Stimulated activated CD4-positive, alpha-beta T cell treated with anti-CD3 and anti-CD28 coated beads, Interleukin-12 subunit alpha, Interleukin-12 subunit beta, amount 100 ng/mL, for 24 hours (primary cell): ENCODE measurements around the gene PTTG1.
A peak's percentile ranks its signal among the peaks of the same experiment; 100 is the strongest.
"Not testable (repeated sequence)": the region's sequence is repeated elsewhere in the genome, so short reads cannot be mapped to it uniquely, and the experiment has no call there.

ENCODE experiments used
- DNase-seq, 2 experiments: peaks; one replicate each; pipeline ENCODE4 v3.0.0-alpha.2; 2020; ENCODE audit warnings: low read depth in 2 of 2

Gene PTTG1

GRCh38 chr5:160423099-160423498 lies 1.4 kb downstream of the PTTG1 start:
- DNase-seq, result no peak

- no peak for DNase-seq
Observed at GRCh38 chr5:160427607-160428006, 6.0 kb downstream of the PTTG1 start.

- no peak for DNase-seq
Observed at GRCh38 chr5:160432196-160432595, 10.5 kb downstream of the PTTG1 start.

GRCh38 chr5:160432787-160433186 lies 11.1 kb downstream of the PTTG1 start:
- DNase-seq, result no peak

- DNase-seq, result peak in 1 of 2 experiments; percentile 12
Observed at GRCh38 chr5:160434022-160434531, 12.4 kb downstream of the PTTG1 start.

- DNase-seq, result no peak
Observed at GRCh38 chr5:160435532-160435931, 13.9 kb downstream of the PTTG1 start.

- no peak for DNase-seq
Observed at GRCh38 chr5:160436017-160436416, 14.4 kb downstream of the PTTG1 start.

- DNase-seq, result not testable (repeated sequence)
Observed at GRCh38 chr5:160436661-160437060, 15.0 kb downstream of the PTTG1 start.

- DNase-seq, result no peak
Observed at GRCh38 chr5:160437271-160437670, 15.6 kb downstream of the PTTG1 start.

- DNase-seq, result peak; percentile 24 to 41
Observed at GRCh38 chr5:160438316-160439204, 16.9 kb downstream of the PTTG1 start.

GRCh38 chr5:160439205-160439600 lies 17.5 kb downstream of the PTTG1 start:
- peak; percentile 82 to 91 for DNase-seq

- DNase-seq, result no peak
Observed at GRCh38 chr5:160441311-160441781, 19.7 kb downstream of the PTTG1 start.

- DNase-seq, result no peak
Observed at GRCh38 chr5:160442824-160443431, 21.3 kb downstream of the PTTG1 start.

- no peak for DNase-seq
Observed at GRCh38 chr5:160444407-160444806, 22.8 kb downstream of the PTTG1 start.

- DNase-seq, result no peak
Observed at GRCh38 chr5:160445132-160445531, 23.5 kb downstream of the PTTG1 start.

- no peak for DNase-seq
Observed at GRCh38 chr5:160445751-160446150, 24.1 kb downstream of the PTTG1 start.

GRCh38 chr5:160448886-160449285 lies 27.2 kb downstream of the PTTG1 start:
- no peak for DNase-seq

GRCh38 chr5:160449458-160449857 lies 27.8 kb downstream of the PTTG1 start:
- DNase-seq, result no peak

- DNase-seq, result no peak
Observed at GRCh38 chr5:160450164-160450932, 28.7 kb downstream of the PTTG1 start.

GRCh38 chr5:160451281-160451680 lies 29.6 kb downstream of the PTTG1 start:
- no peak for DNase-seq

GRCh38 chr5:160452036-160452435 lies 30.4 kb downstream of the PTTG1 start:
- DNase-seq, result no peak

GRCh38 chr5:160452795-160453194 lies 31.1 kb downstream of the PTTG1 start:
- no peak for DNase-seq
